ENCODE measurements around the gene GAREM1. TPM values are rescaled to one million over a fixed set of nuclear protein-coding genes. Genes with fewer than 3 reads are reported as not detected.

Gene GAREM1
- total RNA-seq, 1 experiment from 2014 or later, result 4.7 TPM

DNA sequence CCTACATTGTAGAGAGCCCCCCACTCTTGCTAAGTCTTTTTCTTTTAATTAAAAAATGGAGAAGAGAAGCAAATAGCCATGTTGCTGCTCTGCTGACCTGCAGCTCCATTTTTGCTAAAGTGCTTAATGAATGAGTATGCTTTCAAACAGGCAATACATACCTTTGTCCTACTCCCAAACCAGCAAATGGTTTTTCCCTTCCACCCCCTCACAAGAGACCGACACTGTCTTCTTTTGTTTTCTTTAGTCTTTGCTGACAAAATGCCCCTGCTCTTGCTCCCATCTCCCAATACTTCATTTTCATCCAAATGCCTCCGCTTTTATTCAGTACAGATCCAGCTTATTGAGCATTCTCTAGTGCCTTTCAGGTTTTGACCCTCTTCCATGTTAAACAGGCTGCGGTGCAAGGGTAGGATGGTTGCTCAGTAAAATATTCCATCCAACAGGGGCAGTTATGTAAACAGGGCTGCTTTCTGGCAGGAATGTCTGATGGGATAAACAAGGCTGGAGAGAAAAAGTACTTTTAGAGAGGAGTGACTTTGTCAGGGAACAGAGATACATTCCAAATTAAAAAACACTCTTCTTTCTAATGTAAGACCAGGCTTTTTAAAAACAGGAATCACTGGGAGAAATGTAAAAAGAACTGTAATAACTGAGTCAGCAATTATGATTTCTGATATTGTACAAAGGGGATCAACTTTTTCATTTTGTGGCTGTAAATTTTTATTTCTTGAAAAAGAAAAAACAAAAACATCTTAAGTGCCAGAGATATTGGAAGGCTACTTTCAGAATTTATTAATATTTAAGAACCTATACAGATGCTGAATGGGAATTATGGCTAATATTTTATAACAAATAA is 144.0 kb downstream of the GAREM1 start:
- Histone ChIP-seq H3K9me3 (ENCODE audit: control insufficient read depth, insufficient read depth, low read depth, low read length) (no peaks in the 10 kb centered on the region), H3K27me3 (ENCODE audit: control insufficient read depth, insufficient read depth, low read length) (no peaks in the 10 kb centered on the region), H3K27ac (ENCODE audit: low read length) (no peak overlapping the region), H3K4me1 (ENCODE audit: control insufficient read depth, insufficient read depth, low read length) (no peaks in the 10 kb centered on the region), H3K36me3 (ENCODE audit: control insufficient read depth, insufficient read depth, low read length) (no peaks in the 10 kb centered on the region), H3K4me3 (ENCODE audit: low read depth in 2 of 2, low read length in 2 of 2) (no peak overlapping the region)
- DNase-seq (ENCODE audit: low read depth, low spot score) (no peak), ATAC-seq (no peak)
- TF ChIP-seq, protein P1, sequence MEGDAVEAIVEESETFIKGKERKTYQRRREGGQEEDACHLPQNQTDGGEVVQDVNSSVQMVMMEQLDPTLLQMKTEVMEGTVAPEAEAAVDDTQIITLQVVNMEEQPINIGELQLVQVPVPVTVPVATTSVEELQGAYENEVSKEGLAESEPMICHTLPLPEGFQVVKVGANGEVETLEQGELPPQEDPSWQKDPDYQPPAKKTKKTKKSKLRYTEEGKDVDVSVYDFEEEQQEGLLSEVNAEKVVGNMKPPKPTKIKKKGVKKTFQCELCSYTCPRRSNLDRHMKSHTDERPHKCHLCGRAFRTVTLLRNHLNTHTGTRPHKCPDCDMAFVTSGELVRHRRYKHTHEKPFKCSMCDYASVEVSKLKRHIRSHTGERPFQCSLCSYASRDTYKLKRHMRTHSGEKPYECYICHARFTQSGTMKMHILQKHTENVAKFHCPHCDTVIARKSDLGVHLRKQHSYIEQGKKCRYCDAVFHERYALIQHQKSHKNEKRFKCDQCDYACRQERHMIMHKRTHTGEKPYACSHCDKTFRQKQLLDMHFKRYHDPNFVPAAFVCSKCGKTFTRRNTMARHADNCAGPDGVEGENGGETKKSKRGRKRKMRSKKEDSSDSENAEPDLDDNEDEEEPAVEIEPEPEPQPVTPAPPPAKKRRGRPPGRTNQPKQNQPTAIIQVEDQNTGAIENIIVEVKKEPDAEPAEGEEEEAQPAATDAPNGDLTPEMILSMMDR (IDR thresholded peaks at IDR 0.05), result no peak
- TF ChIP-seq TCF7L2 (IDR thresholded peaks at IDR 0.05; ENCODE audit: low read depth, low read length) (no peak), POLR2AphosphoS5 (IDR thresholded peaks at IDR 0.05; ENCODE audit: low read depth, low read length) (no peak), SIN3A (IDR thresholded peaks at IDR 0.05; ENCODE audit: borderline replicate concordance, insufficient read depth, low read depth, low read length) (no peak)
- TF ChIP-seq, protein P2, sequence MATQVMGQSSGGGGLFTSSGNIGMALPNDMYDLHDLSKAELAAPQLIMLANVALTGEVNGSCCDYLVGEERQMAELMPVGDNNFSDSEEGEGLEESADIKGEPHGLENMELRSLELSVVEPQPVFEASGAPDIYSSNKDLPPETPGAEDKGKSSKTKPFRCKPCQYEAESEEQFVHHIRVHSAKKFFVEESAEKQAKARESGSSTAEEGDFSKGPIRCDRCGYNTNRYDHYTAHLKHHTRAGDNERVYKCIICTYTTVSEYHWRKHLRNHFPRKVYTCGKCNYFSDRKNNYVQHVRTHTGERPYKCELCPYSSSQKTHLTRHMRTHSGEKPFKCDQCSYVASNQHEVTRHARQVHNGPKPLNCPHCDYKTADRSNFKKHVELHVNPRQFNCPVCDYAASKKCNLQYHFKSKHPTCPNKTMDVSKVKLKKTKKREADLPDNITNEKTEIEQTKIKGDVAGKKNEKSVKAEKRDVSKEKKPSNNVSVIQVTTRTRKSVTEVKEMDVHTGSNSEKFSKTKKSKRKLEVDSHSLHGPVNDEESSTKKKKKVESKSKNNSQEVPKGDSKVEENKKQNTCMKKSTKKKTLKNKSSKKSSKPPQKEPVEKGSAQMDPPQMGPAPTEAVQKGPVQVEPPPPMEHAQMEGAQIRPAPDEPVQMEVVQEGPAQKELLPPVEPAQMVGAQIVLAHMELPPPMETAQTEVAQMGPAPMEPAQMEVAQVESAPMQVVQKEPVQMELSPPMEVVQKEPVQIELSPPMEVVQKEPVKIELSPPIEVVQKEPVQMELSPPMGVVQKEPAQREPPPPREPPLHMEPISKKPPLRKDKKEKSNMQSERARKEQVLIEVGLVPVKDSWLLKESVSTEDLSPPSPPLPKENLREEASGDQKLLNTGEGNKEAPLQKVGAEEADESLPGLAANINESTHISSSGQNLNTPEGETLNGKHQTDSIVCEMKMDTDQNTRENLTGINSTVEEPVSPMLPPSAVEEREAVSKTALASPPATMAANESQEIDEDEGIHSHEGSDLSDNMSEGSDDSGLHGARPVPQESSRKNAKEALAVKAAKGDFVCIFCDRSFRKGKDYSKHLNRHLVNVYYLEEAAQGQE (IDR thresholded peaks at IDR 0.05; ENCODE audit: insufficient read depth in 1 of 2, low read depth in 2 of 2, low read length in 1 of 2), result no peak
- CTCF ChIA-PET, result no interaction called here
- POLR2A ChIA-PET, result interaction anchor here (0.6 kb wide), 1 partner anchor 10 kb away, joined by 9 read pairs; no protein-coding TSS in a partner anchor
- intact Hi-C loops (cut with micrococcal nuclease; ENCODE audit: unreplicated experiment), result no loop called here
- no TSS peak for BruUV-seq (replicated peaks)
- in situ Hi-C loops (cut with HindIII; ENCODE audit: low pct_unique_long_range_greater_than_20kb, low sequenced_read_pairs), result no loop called here

DNA sequence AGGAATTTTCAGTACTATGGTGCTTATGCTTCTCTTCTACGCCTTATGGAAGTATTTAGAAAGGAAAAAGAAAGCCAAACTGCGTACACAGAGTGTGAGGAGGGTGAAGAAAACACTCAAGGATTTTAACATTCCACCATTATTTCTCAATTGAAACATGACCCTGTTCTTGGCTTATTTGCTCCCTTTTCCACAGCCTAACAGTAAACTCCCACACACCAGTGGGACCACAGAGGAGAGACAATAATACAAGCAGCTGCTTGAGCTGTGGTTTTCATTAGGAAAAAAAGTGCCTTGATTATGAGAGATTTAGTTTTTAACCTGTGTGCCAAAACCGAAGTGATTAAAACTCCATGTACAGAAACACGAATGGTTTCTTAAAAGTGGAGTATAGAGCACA is 146.5 kb downstream of the GAREM1 start:
- no peaks in the 10 kb centered on the region for H3K4me1 ChIP-seq (ENCODE audit: control insufficient read depth, insufficient read depth, low read length)
- ChIA-PET POLR2A (no interaction called here), CTCF (no interaction called here)
- no peaks in the 10 kb centered on the region for H3K27me3 ChIP-seq (ENCODE audit: control insufficient read depth, insufficient read depth, low read length)
- in situ Hi-C loops (cut with HindIII; ENCODE audit: low pct_unique_long_range_greater_than_20kb, low sequenced_read_pairs), result no loop called here
- ATAC-seq, result no peak
- no peak overlapping the region for H3K4me3 ChIP-seq (ENCODE audit: low read depth in 2 of 2, low read length in 2 of 2)
- no peaks in the 10 kb centered on the region for H3K9me3 ChIP-seq (ENCODE audit: control insufficient read depth, insufficient read depth, low read depth, low read length)
- H3K27ac ChIP-seq (ENCODE audit: low read length), result no peak overlapping the region
- DNase-seq (ENCODE audit: low read depth, low spot score), result no peak
- no peaks in the 10 kb centered on the region for H3K36me3 ChIP-seq (ENCODE audit: control insufficient read depth, insufficient read depth, low read length)
- intact Hi-C loops (cut with micrococcal nuclease; ENCODE audit: unreplicated experiment), result no loop called here
- TF ChIP-seq SIN3A (IDR thresholded peaks at IDR 0.05; ENCODE audit: borderline replicate concordance, insufficient read depth, low read depth, low read length) (no peak), POLR2AphosphoS5 (IDR thresholded peaks at IDR 0.05; ENCODE audit: low read depth, low read length) (no peak), TCF7L2 (IDR thresholded peaks at IDR 0.05; ENCODE audit: low read depth, low read length) (no peak)
- TF ChIP-seq, protein P1 (IDR thresholded peaks at IDR 0.05), result no peak
- TF ChIP-seq, protein P2 (IDR thresholded peaks at IDR 0.05; ENCODE audit: insufficient read depth in 1 of 2, low read depth in 2 of 2, low read length in 1 of 2), result no peak
- no TSS peak for BruUV-seq (replicated peaks)

Data from Panc1 (cell line).